HPDE6-E6E7 (cell line): ENCODE measurements around the gene RELL2.

Experiments used
- DNase-seq: peaks from one replicate; pipeline ENCODE4 v3.0.0; 2011; ENCODE audit warnings: missing footprints; ENCODE audit errors: extremely low spot score

The RELL2 gene

DNA sequence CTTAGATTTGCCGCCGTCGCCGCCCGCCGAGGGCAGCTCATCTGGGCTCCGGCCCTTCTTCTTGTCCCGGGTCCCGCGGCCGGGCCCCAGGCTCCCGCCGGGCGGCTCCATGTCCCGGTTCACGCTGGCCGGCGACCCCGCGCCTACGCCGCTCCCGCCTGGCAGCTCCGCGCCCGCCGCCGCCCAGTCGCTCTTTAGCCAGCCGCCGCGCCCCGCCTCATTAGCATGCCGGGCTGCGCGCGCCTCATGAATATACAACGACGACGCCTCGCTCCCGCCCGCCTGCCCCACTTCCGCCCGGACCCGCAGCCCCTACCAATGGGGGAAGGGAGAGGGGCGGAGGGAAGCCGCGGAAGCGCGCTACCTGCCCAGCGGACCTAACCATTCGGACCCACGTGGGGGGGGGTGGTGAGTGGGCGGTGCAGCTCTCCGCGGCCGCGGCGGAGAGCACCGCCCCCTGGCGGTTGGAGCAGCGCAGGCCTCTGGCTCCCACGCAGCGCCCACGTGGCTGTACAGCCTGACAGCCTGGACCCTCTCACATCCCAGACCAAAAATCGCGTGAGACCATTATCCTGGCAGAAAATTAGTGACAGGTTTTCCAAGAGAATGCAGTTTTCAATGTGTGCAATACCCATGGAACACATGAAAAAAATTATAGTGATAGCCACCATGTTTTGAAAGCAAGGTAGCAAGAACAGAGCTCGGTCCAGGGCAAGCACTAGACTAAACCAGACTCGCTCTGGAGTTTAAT, 17.8 kb upstream of the RELL2 start, which contains the start of gene DIAPH1:
DIAPH1 (minus strand) TSS at position 197 of the 751 bp plus-strand sequence; CDS start at position 111, 86 bp downstream.
- DNase-seq, result peak; percentile 93

DNA sequence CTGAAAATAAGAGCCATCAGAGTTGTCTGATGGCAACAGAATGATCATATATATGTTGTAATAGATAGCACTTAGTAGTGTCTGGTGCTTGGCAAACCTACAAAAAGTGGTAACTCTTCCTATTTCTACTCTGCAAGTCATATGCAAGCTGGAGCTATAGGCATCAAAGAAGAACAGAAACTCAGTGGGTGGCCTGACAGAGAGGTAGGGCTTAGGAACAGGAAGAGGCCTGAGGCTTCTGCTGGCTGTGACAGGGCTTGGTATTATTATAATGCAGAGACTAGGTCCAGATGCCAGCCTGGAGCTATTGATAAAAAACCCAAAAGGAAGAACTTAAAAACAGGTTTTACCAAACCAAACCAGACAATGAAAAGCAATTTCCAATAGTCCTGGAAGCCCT, 13.6 kb upstream of the RELL2 start:
- DNase-seq, result no peak

DNA sequence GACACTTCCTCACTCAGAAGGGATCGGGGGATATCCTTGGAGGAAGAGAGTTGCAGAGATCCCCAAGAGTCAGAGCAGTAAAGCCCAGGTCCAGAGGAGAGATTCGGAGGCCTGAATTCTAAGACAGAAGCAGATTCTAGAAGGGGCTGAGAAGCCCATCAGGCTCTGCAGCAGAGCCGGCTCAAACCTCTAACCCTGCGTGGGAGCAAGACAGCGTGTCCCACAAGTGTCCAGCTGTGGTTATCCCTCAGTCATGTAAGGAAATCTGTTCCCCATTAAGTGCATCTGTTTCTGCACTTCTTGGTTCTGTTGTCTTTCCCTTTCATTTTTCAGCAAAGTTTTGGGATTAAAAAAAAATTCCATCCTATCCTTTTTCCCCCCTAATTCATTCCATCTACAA, 13.2 kb upstream of the RELL2 start:
- no peak for DNase-seq

DNA sequence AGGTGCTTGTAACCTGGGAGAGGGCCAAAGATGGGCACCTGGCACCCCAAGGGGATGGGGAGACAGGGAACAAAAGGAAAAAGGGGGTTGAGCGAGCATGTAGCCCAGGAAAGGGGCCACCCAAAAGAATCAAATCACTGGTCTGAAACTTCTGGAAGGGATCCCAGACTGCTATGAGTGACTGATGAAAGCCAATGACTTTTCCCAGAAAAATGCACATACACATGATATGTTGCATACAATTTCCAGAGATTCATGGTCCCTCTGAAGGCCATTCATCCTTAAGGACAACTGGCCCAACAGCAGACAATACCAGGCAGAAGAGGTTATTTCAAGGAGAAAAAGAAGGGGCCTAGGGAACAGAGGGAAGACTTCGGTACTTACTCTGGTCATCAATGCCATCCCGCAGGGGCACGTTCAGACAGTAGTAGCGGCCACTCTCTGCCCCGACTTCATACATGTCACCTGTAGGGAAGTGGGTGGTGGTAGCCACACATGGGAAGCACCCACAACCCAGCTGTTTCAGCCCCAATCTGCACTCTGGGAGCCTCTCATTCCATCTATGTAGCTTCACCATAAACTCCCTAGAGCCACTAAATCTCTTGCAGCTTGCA, 8.5 kb upstream of the RELL2 start:
- DNase-seq, result no peak

DNA sequence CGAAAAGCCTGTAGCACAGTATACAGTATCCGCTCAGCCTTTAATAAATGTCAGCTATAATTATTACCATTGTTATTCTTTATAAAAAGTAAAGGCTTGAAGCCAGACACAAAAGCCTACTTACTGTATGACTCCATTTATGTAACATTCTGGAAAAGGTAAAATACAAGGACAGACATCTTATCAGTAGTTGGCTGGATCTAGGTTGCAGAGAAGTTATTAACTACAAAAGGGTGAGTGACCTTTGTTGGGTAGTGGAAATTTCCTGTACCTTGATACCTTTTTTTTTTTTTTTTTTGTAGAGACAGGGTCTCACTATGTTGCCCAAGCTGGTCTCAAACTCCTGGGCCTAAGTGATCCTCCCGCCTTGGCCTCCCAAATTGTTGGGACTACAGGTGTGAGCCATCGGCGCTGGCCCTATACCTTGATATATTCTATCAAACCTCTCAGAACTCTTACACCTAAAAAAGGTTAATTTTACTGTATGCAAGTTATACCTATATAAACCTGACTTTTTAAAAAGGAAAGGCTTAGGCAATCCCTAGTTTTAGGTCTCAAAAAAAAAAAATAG, 6.1 kb upstream of the RELL2 start:
- DNase-seq, result no peak

DNA sequence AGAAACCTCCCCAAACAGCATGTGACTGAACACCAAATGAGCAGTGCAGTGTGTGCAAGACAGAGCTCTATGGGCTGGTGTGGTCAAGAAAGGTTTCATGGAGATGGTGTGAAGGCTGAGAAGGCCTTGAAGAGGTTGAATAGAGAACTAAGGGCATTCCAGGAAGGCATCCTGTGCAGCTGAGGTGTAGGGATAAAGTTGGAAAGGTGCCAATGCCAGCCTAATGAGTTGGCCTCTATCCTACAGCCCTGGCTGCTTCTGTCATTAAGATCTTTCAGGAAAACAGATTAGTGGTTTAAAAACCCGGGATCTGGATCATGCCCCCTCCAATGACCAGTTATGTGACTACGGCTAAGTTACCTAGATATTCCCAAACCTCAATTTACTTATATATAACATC, 4.1 kb upstream of the RELL2 start:
- DNase-seq, result no peak

DNA sequence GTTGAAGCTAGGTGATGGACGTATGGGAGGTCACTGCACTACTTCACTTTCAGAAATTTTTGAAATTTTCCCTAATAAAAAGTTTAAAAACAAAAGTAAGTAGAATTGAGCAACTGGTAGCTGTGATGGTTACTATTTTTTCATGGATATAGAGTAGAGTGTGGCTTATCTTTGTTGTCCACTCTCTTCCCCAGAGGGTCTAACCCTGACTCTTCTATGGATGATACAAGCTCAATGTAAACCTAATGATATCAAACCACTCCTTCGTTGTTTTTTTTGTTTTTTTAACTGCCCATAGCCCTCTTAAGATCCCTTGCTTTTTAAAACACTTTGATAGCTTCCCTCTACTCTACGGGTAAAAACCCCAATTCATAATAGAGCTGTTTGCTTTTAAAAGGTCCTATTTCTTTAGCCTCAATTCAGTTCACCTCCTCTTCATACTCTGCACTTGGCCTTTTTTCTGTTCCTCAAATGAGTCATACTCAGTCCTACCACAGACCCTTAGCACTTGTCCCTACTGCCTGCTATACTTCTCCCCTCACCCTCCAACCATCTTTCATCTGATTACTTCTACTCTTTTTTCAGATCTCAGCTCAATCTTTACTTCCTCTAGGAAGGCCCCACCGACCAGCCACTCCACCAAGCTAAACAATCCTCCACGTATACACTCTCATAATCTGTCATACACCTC, 2.8 kb upstream of the RELL2 start:
- no peak for DNase-seq

DNA sequence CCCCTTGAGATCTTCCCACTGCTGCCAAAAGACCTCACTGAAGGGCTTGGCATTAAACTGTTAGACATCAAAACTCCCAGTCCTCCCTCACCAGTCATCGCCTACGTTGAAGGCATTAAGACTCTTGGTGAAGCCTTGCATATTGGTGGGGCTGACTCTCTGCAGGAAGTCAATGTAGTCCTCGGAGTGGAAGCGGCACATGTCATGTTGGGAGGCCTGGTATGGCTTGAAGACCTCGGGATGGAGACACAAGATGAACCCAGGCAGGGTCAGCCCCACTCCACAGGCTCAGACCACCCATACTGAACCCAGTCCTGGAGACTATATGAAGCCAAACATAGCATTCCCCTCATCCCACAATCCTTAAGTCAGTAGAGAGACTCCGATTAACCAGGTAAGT, 2.1 kb upstream of the RELL2 start:
- DNase-seq, result no peak

DNA sequence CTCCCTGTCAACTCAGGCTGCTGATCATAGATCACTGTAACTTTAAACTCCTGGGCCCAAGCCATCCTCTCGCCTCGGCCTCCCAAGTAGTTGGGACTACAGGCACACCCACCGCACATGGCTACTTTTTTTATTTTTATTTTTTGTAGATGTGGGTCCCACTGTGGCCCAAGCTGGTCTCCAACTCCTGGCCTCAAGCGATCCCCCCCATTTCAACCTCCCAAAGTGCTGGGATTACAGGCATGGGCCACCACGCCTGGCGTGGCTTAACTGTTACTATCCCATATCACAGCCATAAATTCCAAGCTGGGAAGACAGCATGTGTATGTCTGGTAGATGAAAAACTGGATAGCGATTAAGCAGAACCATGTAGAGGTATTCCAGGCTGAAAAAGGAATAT, 1.2 kb upstream of the RELL2 start:
- DNase-seq, result no peak

DNA sequence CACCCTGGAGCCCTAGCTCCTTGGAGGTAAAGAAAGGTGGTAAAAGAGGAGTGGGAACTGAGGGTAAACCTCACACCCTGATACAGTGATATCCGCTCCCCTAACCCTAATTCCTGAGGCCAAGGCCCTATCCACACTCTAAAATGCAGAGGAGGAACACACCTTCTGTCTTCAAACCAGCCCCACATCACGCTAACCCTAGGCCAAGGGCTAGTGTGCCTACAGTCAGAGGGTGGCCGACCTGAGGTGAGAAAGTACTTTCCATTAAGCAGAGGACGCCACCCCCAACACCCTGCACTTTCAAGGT, 738 bp upstream of the RELL2 start:
- no peak for DNase-seq

DNA sequence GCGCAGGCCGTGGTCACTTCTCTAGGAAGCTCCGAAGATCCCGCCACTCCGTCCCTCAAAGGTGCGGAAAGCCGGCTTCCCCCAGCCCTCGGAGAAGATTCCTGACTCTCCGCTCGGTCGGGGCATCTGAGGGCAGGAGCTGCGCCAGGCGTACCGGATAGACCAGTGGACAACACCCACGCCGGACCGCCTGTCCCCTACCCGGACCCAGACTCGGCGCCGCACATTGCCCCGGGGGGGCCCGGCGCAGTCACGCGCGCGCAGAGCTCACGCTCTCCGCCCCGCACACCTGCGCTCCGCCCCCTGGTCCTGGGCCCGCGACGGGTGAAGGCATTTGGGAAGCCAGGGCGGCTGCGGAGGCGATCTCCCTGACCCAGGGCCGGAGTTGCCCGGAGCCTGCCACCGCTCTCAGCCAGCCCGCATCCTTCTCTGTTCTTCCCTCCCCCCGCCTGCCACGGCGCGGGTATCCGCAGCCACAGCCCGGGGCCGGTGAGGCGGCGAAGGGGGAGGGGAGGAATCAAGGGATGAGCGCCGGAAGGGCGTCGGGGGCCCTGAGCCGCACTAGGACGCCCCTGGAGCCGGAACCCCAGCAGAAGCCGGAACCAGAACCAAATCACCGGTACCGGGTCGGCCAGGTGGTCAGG, 448 bp downstream of the RELL2 start:
- peak; percentile 26 for DNase-seq

DNA sequence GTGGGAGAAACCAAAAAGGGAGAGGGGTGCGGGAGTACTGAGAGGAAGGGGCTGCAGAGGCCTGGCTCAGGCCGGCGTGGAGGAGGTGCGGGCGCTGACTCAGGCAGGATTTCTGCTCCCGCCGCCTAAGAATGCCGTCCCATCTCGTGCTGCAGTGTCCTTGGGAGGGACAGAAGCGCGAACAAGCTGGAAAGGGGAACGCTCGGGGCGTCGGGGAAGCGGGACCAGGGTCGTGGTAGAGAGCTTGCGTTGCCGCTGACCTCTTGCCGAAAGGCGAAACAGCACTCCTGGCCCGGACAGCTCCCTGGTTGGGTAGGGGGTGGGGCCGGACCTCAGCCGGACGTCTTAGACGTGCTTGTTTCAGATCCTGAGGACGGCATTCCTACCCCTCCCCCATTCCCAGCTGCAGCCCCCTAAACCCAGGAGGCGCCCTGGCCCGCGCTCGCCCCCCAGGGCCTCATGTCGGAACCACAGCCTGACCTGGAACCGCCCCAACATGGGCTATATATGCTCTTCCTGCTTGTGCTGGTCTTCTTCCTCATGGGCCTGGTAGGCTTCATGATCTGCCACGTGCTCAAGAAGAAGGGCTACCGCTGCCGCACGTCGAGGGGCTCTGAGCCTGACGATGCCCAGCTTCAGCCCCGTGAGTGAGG, 1.1 kb downstream of the RELL2 start:
- DNase-seq, result peak; percentile 39

DNA sequence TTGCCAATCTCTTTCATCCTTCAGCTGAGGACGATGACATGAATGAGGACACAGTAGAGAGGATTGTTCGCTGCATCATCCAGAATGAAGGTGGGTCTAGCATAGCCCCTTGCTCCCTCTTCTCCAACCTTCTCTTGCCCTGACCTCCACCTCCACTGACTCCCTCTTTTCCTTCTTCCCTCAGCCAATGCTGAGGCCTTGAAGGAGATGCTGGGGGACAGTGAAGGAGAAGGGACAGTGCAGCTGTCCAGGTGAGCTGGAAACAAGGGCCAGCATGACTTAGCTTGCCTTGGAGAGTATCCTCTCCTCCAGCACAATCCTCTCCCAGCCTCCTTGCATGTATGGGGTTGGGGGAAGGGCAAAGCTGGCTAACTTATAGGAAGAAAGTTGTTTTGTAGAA, 2.0 kb downstream of the RELL2 start:
- no peak for DNase-seq

DNA sequence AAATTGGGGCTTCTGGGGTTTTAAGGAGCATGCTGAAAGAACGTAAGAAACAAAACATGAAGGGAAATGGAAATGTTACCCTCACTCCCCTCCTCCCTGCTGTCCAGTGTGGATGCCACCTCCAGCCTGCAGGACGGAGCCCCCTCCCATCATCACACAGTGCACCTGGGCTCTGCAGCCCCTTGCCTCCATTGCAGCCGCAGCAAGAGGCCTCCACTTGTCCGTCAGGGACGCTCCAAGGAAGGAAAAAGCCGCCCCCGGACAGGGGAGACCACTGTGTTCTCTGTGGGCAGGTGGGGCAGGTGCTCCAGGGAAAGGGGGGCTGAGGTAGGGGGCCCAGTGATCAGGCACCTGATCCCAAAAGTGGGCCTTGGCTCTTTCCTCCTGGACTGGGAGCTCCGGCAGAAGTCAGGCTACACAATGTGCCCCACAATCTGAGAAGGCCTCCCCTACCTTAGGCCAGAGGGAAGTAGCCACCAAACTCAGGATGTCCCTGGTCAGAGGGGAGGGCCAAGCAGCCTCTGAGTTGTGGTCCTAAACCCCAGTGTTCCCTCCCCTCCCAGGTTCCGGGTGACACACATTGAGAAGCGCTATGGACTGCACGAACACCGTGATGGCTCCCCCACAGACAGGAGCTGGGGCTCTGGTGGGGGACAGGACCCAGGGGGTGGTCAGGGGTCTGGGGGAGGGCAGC, 2.7 kb downstream of the RELL2 start:
- DNase-seq, result no peak

DNA sequence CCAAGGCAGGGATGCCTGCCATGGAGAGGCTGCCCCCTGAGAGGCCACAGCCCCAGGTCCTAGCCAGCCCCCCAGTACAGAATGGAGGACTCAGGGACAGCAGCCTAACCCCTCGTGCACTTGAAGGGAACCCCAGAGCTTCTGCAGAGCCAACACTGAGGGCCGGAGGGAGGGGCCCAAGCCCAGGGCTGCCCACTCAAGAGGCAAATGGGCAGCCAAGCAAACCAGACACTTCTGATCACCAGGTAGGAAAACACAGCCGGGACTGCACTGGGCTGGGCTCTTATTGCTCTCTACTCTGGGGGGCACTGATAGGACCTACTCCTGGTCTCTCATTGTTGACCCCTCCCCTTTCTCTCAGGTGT, 3.2 kb downstream of the RELL2 start:
- DNase-seq, result no peak

DNA sequence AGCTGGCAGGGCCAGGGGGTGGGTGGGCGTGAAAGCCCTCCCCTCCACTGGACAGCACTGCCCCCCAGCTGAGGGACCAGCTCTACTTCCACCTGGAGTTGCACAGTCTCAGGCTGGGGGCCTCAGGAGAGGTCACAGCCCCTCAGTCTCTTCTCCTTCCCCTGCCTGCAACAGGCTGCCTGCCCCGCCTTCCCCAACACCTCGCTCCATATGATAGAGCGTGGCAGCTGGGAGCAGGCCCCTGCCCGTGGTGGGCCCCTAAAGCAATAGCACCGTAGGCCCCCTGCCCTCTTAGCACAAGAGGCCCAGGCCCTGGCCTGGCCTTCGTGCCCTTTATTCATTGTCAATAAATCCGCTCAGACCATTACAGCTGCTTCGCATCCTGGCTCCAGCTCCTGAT, 3.9 kb downstream of the RELL2 start:
- DNase-seq, result no peak

DNA sequence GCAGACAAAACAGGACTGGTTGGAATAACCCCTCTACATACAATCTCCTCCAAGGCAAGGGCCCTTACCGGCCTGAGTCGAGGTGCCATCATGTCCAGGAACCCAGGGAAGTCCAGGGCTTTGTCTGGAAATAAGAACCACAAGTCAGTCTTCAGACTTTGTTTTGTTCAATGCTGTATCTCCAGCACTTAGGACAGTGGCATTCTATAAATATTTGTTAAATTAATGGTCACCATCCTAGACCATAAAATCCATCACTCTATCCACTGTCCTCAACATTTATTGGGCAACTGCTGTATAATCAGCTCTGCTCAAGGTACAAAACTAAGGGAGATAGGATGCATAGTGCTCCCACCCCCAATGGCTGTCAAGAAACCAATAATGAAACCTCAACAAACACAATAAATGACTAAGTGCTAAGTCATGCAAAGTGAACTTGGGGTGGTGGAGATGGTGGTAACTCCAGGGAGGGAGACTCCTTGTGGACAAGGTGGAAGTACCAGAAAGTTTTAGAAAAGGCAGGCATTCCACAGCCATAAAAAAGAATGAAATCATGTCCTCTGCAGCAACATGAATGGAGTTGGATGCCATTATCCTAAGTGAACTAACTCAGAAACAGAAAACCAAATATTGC, 5.0 kb downstream of the RELL2 start:
- DNase-seq, result peak; percentile 86

DNA sequence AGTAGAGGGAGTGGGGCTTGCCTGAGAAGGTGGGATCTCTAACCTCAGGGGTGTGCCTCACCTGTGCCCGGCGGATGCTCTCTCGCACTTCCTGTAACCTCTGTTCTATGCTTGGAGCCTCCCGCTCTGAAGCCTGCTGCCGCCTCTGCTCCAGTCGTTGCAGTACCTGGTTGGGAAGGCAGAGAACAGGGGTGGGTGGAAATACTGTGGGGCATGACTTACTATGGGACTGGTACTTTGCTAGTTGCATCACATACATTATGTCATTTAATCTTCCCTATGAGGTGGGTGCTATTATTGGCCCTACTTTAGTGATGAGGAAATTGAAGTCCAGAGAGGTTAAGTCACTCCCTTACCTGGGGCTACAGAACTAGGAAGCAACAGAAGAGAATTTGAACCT, 9.2 kb downstream of the RELL2 start:
- DNase-seq, result no peak

DNA sequence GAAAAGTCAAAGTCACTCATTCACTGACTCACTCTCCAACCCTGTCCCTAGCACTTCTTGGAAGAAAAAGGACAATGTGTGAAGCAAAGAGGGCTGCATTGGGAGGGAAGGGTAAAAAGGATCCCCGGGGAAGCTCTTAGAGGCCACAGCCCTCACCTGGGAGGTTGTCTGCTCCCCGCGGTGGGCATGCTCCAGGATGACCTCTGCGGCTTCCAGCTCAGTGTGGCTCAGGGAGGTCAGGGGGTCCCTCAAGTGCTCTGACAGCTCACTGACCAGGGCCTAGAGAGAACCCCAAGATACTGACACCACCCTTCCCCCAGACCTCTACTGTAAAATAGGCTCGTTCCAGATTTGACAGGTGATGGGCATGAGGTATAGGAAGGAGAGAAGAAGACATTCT, 10.4 kb downstream of the RELL2 start:
- DNase-seq, result no peak

DNA sequence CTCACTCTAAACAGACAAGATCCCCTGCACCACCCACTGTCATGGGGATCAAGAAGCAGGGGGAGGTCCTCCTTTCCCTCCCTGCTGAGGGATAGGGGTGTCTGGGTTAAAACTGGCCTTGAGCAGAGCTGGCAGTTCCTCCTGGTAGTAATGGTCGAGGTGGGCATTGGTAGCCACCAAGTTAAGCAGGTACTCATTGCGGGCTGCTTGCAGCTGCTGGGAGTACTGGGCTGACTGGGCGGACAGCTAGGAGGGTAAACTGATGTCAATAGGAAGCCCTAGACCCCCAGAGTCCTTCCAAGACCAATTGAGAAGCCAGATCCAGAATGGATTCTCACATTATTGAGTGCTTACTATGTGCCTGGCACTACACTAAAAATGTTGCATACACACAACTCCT, 11.1 kb downstream of the RELL2 start:
- DNase-seq, result no peak
